Measurements from ENCODE around the gene ZDHHC7.

The ZDHHC7 gene

GRCh38 chr16:84986879-84987278 lies 24.5 kb downstream of the ZDHHC7 start:
- Histone ChIP-seq H3K9me3 (ENCODE audit: low read length) (no peaks in the 10 kb centered on the region), H3K36me3 (ENCODE audit: insufficient read depth, low read length) (peaks cover 38% of the 10 kb centered on the region), H3K27me3 (ENCODE audit: control insufficient read depth in 1 of 2, insufficient read depth in 2 of 2, low read length in 2 of 2) (no peaks in the 10 kb centered on the region), H3K4me1 (ENCODE audit: insufficient read depth, low read length) (peaks cover 15% of the 10 kb centered on the region), H3K9ac (ENCODE audit: low read length) (no peak overlapping the region), H3K27ac (ENCODE audit: low read depth, low read length) (no peak overlapping the region), H3K4me3 (ENCODE audit: low read depth in 1 of 2, low read length in 2 of 2) (no peak overlapping the region)

- Histone ChIP-seq H3K9ac (ENCODE audit: low read length) (no peak overlapping the region), H3K27me3 (ENCODE audit: control insufficient read depth in 1 of 2, insufficient read depth in 2 of 2, low read length in 2 of 2) (no peaks in the 10 kb centered on the region), H3K4me1 (ENCODE audit: insufficient read depth, low read length) (peaks cover 15% of the 10 kb centered on the region), H3K4me3 (ENCODE audit: low read depth in 1 of 2, low read length in 2 of 2) (no peak overlapping the region), H3K27ac (ENCODE audit: low read depth, low read length) (no peak overlapping the region), H3K9me3 (ENCODE audit: low read length) (no peaks in the 10 kb centered on the region), H3K36me3 (ENCODE audit: insufficient read depth, low read length) (peaks cover 44% of the 10 kb centered on the region)
Observed at GRCh38 chr16:84986102-84986501, 25.2 kb downstream of the ZDHHC7 start.

- H3K36me3 ChIP-seq (ENCODE audit: insufficient read depth, low read length): peaks cover 45% of the 10 kb centered on the region
- peaks cover 15% of the 10 kb centered on the region for H3K4me1 ChIP-seq (ENCODE audit: insufficient read depth, low read length)
- H3K27me3 ChIP-seq (ENCODE audit: control insufficient read depth in 1 of 2, insufficient read depth in 2 of 2, low read length in 2 of 2): no peaks in the 10 kb centered on the region
- no peak overlapping the region for H3K9ac ChIP-seq (ENCODE audit: low read length)
- H3K9me3 ChIP-seq (ENCODE audit: low read length): no peaks in the 10 kb centered on the region
- peak overlapping the region; percentile 67 for H3K27ac ChIP-seq (ENCODE audit: low read depth, low read length)
- no peak overlapping the region for H3K4me3 ChIP-seq (ENCODE audit: low read depth in 1 of 2, low read length in 2 of 2)
Observed at GRCh38 chr16:84985079-84986065, 26.0 kb downstream of the ZDHHC7 start.

GRCh38 chr16:84982434-84982833 lies 28.9 kb downstream of the ZDHHC7 start:
- H3K27me3 ChIP-seq (ENCODE audit: control insufficient read depth in 1 of 2, insufficient read depth in 2 of 2, low read length in 2 of 2): no peaks in the 10 kb centered on the region
- no peak overlapping the region for H3K4me3 ChIP-seq (ENCODE audit: low read depth in 1 of 2, low read length in 2 of 2)
- H3K9ac ChIP-seq (ENCODE audit: low read length): no peak overlapping the region
- H3K27ac ChIP-seq (ENCODE audit: low read depth, low read length): no peak overlapping the region
- peaks cover 18% of the 10 kb centered on the region for H3K4me1 ChIP-seq (ENCODE audit: insufficient read depth, low read length)
- H3K36me3 ChIP-seq (ENCODE audit: insufficient read depth, low read length): peaks cover 18% of the 10 kb centered on the region
- H3K9me3 ChIP-seq (ENCODE audit: low read length): no peaks in the 10 kb centered on the region

GRCh38 chr16:84979516-84979915 lies 31.8 kb downstream of the ZDHHC7 start:
- Histone ChIP-seq H3K36me3 (ENCODE audit: insufficient read depth, low read length) (peaks cover 28% of the 10 kb centered on the region), H3K27ac (ENCODE audit: low read depth, low read length) (no peak overlapping the region)

GRCh38 chr16:84976644-84977400 lies 34.5 kb downstream of the ZDHHC7 start:
- Histone ChIP-seq H3K4me1 (ENCODE audit: insufficient read depth, low read length) (peaks cover 30% of the 10 kb centered on the region), H3K27me3 (ENCODE audit: control insufficient read depth in 1 of 2, insufficient read depth in 2 of 2, low read length in 2 of 2) (no peaks in the 10 kb centered on the region), H3K4me3 (ENCODE audit: low read depth in 1 of 2, low read length in 2 of 2) (no peak overlapping the region), H3K27ac (ENCODE audit: low read depth, low read length) (peak overlapping the region; percentile 85), H3K9ac (ENCODE audit: low read length) (no peak overlapping the region), H3K36me3 (ENCODE audit: insufficient read depth, low read length) (peaks cover 36% of the 10 kb centered on the region), H3K9me3 (ENCODE audit: low read length) (no peaks in the 10 kb centered on the region)

More at GRCh38 chr16:84979516-84979915, 31.8 kb downstream of the ZDHHC7 start:
- Histone ChIP-seq H3K4me1 (ENCODE audit: insufficient read depth, low read length) (peaks cover 30% of the 10 kb centered on the region), H3K4me3 (ENCODE audit: low read depth in 1 of 2, low read length in 2 of 2) (no peak overlapping the region), H3K9me3 (ENCODE audit: low read length) (no peaks in the 10 kb centered on the region), H3K27me3 (ENCODE audit: control insufficient read depth in 1 of 2, insufficient read depth in 2 of 2, low read length in 2 of 2) (no peaks in the 10 kb centered on the region), H3K9ac (ENCODE audit: low read length) (no peak overlapping the region)

GRCh38 chr16:84975522-84975921 lies 35.8 kb downstream of the ZDHHC7 start:
- Histone ChIP-seq H3K4me1 (ENCODE audit: insufficient read depth, low read length) (peaks cover 34% of the 10 kb centered on the region), H3K36me3 (ENCODE audit: insufficient read depth, low read length) (peaks cover 24% of the 10 kb centered on the region), H3K9ac (ENCODE audit: low read length) (no peak overlapping the region), H3K27me3 (ENCODE audit: control insufficient read depth in 1 of 2, insufficient read depth in 2 of 2, low read length in 2 of 2) (no peaks in the 10 kb centered on the region), H3K27ac (ENCODE audit: low read depth, low read length) (peak overlapping the region; percentile 85), H3K9me3 (ENCODE audit: low read length) (no peaks in the 10 kb centered on the region), H3K4me3 (ENCODE audit: low read depth in 1 of 2, low read length in 2 of 2) (no peak overlapping the region)

GRCh38 chr16:84975066-84975465 lies 36.3 kb downstream of the ZDHHC7 start:
- Histone ChIP-seq H3K27ac (ENCODE audit: low read depth, low read length) (no peak overlapping the region), H3K4me1 (ENCODE audit: insufficient read depth, low read length) (peaks cover 39% of the 10 kb centered on the region), H3K27me3 (ENCODE audit: control insufficient read depth in 1 of 2, insufficient read depth in 2 of 2, low read length in 2 of 2) (no peaks in the 10 kb centered on the region), H3K9me3 (ENCODE audit: low read length) (no peaks in the 10 kb centered on the region), H3K9ac (ENCODE audit: low read length) (no peak overlapping the region), H3K4me3 (ENCODE audit: low read depth in 1 of 2, low read length in 2 of 2) (no peak overlapping the region), H3K36me3 (ENCODE audit: insufficient read depth, low read length) (peaks cover 24% of the 10 kb centered on the region)

GRCh38 chr16:84973776-84974523 lies 37.4 kb downstream of the ZDHHC7 start:
- peaks cover 24% of the 10 kb centered on the region for H3K36me3 ChIP-seq (ENCODE audit: insufficient read depth, low read length)
- H3K9ac ChIP-seq (ENCODE audit: low read length): no peak overlapping the region
- no peaks in the 10 kb centered on the region for H3K9me3 ChIP-seq (ENCODE audit: low read length)
- no peak overlapping the region for H3K27ac ChIP-seq (ENCODE audit: low read depth, low read length)
- H3K4me1 ChIP-seq (ENCODE audit: insufficient read depth, low read length): peaks cover 39% of the 10 kb centered on the region
- no peak overlapping the region for H3K4me3 ChIP-seq (ENCODE audit: low read depth in 1 of 2, low read length in 2 of 2)
- no peaks in the 10 kb centered on the region for H3K27me3 ChIP-seq (ENCODE audit: control insufficient read depth in 1 of 2, insufficient read depth in 2 of 2, low read length in 2 of 2)

GRCh38 chr16:84973236-84973635 lies 38.1 kb downstream of the ZDHHC7 start:
- Histone ChIP-seq H3K9me3 (ENCODE audit: low read length) (no peaks in the 10 kb centered on the region), H3K4me1 (ENCODE audit: insufficient read depth, low read length) (peaks cover 39% of the 10 kb centered on the region), H3K4me3 (ENCODE audit: low read depth in 1 of 2, low read length in 2 of 2) (no peak overlapping the region), H3K9ac (ENCODE audit: low read length) (no peak overlapping the region), H3K27me3 (ENCODE audit: control insufficient read depth in 1 of 2, insufficient read depth in 2 of 2, low read length in 2 of 2) (no peaks in the 10 kb centered on the region), H3K27ac (ENCODE audit: low read depth, low read length) (peak overlapping the region; percentile 14), H3K36me3 (ENCODE audit: insufficient read depth, low read length) (peaks cover 24% of the 10 kb centered on the region)
